HG03460 (cell line): ENCODE results near the gene PLA2G2E.
"Not testable (repeated sequence)": the region's sequence is repeated elsewhere in the genome, so short reads cannot be mapped to it uniquely, and the experiment has no call there.

Experiments
- ATAC-seq: cut with Tn5 transposase; IDR thresholded peaks from one replicate; pipeline ENCODE4 v1.9.1; 2021; ENCODE audit not compliant: unreplicated experiment

Gene PLA2G2E

GRCh38 chr1:19934336-19934735 is 10.9 kb upstream of the PLA2G2E start:
- no peak for ATAC-seq

- no peak for ATAC-seq
These were observed 9.4 kb upstream of the PLA2G2E start for GRCh38 chr1:19932866-19933265.

DNA sequence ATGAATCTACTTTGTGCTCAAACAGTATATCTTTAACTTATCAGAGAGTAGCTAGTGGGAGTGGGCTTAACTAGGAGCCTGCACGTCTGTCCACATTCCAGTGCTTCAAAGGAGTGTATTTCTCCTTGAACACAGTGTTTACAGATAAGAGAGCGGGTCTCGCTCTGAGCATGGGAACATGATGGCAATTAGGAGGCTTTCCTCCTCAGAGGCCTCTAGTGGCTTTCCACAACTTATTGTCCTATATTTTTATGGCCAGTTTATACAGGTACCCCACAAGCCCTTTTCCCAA is 3.7 kb upstream of the PLA2G2E start:
- ATAC-seq: not testable (repeated sequence)

DNA sequence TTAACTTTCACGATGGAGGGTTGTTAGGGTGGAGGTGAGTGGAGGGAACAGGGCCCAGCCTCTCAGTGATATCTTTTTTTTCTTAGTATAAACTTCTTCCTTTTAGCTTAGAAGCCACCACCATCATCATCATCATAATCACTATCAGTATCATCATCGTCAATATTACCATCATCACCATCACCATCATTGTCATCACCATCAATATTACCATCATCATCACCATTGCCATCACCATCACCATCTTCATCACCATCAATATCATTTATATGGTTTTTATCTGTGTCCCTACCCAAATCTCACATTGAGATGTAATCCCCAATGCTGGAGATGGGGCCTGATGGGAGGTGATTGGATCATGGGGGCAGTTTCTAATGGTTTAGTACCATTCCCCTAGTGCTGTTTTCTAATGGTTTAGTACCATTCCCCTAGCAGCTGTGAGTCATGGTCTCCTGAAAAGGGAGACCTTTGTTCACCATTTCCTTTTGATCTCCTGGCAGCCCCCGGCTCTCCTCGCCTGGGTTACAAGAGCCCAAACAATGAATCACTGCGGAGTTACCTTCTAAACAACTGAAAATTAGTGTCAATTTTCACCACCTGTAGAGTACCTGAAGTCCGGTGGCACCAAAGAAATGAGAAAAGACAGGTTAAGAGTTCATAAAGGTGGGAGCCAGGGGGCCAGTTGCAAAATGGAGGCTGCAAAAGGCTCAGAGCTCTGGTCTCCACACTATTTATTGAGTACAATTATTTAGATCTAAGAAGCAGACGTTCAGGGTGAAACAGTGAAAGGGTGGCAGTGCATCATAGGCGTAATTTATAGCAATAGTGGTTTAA is 3.1 kb upstream of the PLA2G2E start:
- no peak for ATAC-seq

GRCh38 chr1:19925342-19926070 is 2.1 kb upstream of the PLA2G2E start:
- no peak for ATAC-seq

DNA sequence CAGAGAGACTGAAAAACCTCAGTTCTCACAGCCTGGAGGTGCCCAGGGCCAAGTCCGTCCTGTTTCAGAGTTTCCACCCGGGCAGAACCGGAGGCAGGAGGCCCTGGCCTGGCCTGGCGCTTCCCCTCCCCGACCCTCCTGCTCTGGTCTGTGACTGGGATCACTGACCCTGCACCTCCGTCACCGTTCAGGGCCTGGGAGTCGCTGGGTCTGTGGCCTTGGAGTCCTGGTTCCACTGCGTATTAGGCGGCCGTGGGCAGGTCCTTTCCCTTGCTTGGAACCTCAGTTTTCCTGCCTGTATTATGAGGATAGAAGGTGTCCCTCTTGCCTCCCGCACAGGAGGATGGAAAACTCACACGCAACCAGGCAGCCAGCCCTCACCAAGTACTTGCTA is 533 bp upstream of the PLA2G2E start:
- ATAC-seq: no peak

GRCh38 chr1:19922015-19922688 is 1.3 kb downstream of the PLA2G2E start:
- no peak for ATAC-seq

GRCh38 chr1:19921310-19921709 is 2.1 kb downstream of the PLA2G2E start:
- no peak for ATAC-seq

GRCh38 chr1:19920132-19920710 is 3.2 kb downstream of the PLA2G2E start:
- ATAC-seq: no peak

DNA sequence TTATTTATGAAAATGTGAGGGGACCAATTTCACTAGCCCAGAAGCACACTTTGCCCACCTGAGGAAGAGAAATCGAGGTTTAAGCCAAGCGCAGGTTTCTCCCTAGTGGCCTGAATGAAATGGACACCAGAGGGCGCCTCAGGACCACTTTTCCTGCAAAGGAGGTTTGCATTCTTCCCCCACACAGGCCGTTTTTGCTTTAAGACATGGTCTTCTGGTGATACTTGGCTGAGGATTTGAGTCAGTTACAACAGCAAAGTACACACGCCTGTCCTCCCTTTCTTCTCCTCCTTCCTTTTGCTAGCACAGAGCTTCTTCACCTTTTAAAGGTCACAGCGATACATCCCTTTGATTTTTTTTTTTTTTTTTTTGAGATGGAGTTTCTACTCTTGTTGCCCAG is 5.4 kb downstream of the PLA2G2E start:
- no peak for ATAC-seq

- no peak for ATAC-seq
These were observed 12.8 kb downstream of the PLA2G2E start for GRCh38 chr1:19910650-19911049.

- ATAC-seq: no peak
These were observed 13.4 kb downstream of the PLA2G2E start for GRCh38 chr1:19909971-19910370.

- ATAC-seq: no peak
These were observed 14.0 kb downstream of the PLA2G2E start for GRCh38 chr1:19909392-19909791.

DNA sequence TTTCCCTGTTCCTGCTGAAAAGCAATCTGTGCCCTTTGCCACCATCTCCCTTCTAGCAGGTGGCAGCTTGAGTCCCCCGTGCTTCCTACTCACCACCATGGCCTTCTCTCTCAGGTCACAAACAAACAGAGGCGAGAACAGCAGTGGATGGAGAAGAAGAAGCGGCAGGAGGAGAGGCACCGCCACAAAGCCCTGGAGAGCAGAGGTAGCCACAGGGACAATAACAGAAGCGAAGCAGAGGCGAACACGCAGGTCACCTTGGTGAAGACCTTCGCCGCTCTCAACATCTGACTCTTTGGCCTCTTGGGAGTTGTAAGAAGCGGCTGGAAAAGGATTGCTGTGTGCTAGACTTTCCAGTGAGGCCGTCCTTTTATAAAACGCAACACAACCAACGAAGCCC is 16.0 kb downstream of the PLA2G2E start:
- ATAC-seq: no peak

DNA sequence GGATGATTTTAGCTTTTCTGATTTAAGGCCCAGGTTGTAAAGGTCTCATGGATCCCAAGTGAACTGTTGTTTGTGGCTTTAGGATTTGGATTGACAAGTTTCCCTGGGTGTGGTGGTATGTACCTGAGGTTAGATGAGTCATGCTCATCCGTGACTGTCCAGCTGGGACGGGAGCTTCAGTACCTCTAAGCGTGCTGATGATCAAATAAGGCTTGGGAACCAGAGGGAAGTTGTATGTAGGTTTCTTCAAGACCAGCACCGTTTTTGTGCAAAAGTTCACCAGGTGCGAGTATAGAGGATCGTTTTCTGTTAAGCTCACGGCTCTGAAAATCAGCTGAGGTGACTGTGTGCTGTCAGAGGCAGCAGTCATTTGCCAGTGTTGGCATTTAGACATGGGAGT is 19.8 kb downstream of the PLA2G2E start:
- ATAC-seq: no peak

DNA sequence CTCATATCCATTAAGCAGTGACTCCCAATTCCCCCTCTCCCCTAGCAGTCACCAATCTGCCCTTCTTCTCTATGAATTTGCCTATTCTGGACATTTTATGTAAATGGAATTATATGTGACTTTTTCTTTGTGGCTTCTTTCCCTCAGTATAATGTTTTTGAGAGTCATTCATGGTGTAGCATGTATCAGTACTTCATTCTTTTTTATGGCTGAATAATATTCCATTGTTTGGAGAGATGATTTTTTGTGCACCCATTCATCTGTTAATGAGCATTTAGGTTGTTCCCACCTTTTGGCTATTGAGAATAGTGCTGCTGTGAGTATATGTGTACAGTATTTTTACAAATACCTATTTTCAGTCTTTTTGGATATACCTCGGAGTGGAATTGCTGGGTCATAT is 21.8 kb downstream of the PLA2G2E start:
- ATAC-seq: no peak

GRCh38 chr1:19894218-19894617 is 29.2 kb downstream of the PLA2G2E start:
- no peak for ATAC-seq

DNA sequence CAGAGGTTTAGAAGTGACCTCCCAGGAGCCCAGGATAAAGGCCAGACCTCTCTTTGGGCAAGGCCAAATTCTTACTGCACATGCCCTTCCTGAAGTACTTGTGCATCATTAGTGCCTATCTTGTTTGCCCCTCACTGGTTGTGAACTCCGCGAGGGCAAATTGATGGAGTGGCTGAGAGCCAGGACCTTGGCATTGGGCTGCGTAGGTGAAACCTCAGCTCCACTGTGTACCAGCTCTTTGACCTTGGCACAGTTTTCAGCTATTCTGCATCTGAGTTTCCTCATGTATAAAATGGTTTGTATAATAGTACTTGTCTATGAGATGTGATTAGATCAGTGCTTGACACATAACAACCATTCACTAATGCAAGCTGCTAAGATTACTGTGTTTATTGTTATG is 29.7 kb downstream of the PLA2G2E start:
- ATAC-seq: no peak

GRCh38 chr1:19892628-19893168 is 30.7 kb downstream of the PLA2G2E start:
- no peak for ATAC-seq

GRCh38 chr1:19892129-19892528 is 31.3 kb downstream of the PLA2G2E start:
- no peak for ATAC-seq

DNA sequence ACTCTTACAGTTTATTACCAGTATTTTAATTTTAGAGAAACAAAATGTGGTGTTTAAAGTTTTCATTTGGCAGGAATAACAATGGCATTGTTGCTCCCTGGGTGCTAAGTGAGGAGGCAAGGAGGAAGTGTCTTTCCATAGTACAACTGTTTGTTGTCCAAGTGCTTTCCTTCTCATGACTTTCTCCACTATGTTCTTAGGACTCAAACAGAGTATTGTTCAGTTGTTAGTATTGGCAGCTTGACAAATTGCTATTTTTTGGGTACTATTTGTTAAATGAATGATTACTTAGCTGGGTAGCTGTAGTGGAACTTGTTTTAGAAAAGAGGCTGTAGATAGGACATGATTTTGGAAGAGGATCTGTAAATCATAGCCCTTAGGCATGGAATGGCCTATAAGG is 33.8 kb downstream of the PLA2G2E start:
- no peak for ATAC-seq
